Measurements from ENCODE around the gene CWC27. TPM values are rescaled to one million over a fixed set of nuclear protein-coding genes. Genes with fewer than 3 reads are reported as not detected.

Gene CWC27
- total and polyA plus RNA-seq, 2 of the 13 experiments (the other 11 are each of a cell fraction or from before 2014, with no cell fraction given): 21.1 to 25.7 TPM

DNA sequence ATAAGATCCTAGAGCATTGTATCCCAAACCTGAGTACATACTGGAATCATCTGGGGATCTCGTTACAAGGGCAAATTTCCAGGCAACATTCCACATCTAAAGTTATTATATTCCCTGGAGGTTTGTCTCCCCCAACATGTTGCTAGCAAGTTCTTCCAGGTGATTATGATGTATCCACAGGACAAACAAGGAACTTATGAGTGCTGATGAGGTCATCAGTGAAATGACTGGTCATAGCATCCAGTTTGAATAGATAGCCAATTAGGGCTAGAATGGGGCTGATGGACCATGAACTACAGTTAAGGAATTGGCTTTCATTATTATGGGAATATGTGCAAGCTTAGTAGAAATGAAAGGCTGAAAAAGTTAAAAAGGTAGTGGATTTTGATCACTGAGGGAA lies 115.2 kb downstream of the CWC27 start (continued):
- TF ChIP-seq PATZ1 (CRISPR knock-in tag; IDR thresholded peaks at IDR 0.05): no peak
- TF ChIP-seq, protein P1, sequence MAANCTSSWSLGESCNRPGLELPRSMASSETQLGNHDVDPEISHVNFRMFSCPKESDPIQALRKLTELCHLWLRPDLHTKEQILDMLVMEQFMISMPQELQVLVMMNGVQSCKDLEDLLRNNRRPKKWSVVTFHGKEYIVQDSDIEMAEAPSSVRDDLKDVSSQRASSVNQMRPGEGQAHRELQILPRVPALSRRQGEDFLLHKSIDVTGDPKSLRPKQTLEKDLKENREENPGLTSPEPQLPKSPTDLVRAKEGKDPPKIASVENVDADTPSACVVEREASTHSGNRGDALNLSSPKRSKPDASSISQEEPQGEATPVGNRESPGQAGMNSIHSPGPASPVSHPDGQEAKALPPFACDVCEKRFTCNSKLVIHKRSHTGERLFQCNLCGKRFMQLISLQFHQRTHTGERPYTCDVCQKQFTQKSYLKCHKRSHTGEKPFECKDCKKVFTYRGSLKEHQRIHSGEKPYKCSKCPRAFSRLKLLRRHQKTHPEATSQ (CRISPR knock-in tag; IDR thresholded peaks at IDR 0.05; ENCODE audit: borderline replicate concordance): no peak
- TF ChIP-seq ZNF704 (CRISPR knock-in tag; IDR thresholded peaks at IDR 0.05; ENCODE audit: borderline replicate concordance): no peak

DNA sequence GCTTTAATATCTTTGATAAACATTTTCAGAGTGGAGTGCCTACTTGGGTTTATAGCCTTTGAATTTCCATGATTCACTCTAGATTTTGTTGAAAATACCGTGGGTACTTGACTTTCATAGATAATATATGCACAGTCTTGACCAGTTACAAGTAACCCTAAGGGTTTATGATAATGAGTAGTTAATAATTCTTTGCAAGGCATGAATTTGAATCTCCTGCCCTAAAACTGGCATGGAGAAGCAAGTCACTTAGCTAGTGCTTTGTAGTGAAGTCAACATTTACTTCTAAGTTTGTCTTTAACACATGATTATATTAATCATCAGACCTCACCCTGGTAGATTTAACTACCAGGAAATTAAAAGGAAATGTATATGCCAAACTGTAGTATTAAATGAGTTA lies 115.8 kb downstream of the CWC27 start:
- Histone ChIP-seq H3K9ac (ENCODE audit: insufficient read depth, low read depth, low read length) (no peak overlapping the region), H3K4me1 (ENCODE audit: insufficient read depth, low read length) (no peaks in the 10 kb centered on the region), H3K79me2 (ENCODE audit: insufficient read depth, low read length) (no peaks in the 10 kb centered on the region), H4K20me1 (ENCODE audit: insufficient read depth, low read length) (no peaks in the 10 kb centered on the region), H3K27me3 (ENCODE audit: control insufficient read depth in 1 of 2, insufficient read depth in 2 of 2, low read length in 2 of 2) (no peaks in the 10 kb centered on the region; a peak in 1 of 5 replicates), H3K9me3 (ENCODE audit: low read length) (no peaks in the 10 kb centered on the region), H2AFZ (ENCODE audit: low read length) (no peak overlapping the region), H3K4me3 (replicated peaks in 1 of 3; ENCODE audit: insufficient read depth in 1 of 3, low read depth in 2 of 3, low read length in 3 of 3) (no peak overlapping the region), H3K27ac (ENCODE audit: extremely low read length, insufficient read depth, low read length) (no peak overlapping the region), H3K36me3 (replicated peaks in 1 of 2; ENCODE audit: control insufficient read depth in 1 of 2, insufficient read depth in 2 of 2, low read length in 2 of 2) (no peaks in the 10 kb centered on the region), H3K4me2 (ENCODE audit: low read depth, low read length) (no peak overlapping the region)
- no peak for FAIRE-seq
- ChIA-PET CTCF (ENCODE audit: low intra/inter-chr PET ratio, low total read pairs) (no interaction called here), POLR2A (no interaction called here)
- intact Hi-C loops (cut with micrococcal nuclease; ENCODE audit: unreplicated experiment) (no loop called here), in situ Hi-C loops (cut with HindIII; ENCODE audit: extremely low pct_ligation_motif_present, low pct_unique_long_range_greater_than_20kb) (no loop called here)
- no peak for ATAC-seq
- BruUV-seq (replicated peaks): no TSS peak
- 89% methylated on average over 1 of the region's 1 CpG for WGBS (ENCODE audit: low lambda C conversion rate)
- DNase-seq (ENCODE audit: low spot score): no peak
- TF ChIP-seq, protein P2, sequence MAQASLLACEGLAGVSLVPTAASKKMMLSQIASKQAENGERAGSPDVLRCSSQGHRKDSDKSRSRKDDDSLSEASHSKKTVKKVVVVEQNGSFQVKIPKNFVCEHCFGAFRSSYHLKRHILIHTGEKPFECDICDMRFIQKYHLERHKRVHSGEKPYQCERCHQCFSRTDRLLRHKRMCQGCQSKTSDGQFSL (CRISPR knock-in tag; IDR thresholded peaks at IDR 0.05): no peak
- TF ChIP-seq, protein P3, sequence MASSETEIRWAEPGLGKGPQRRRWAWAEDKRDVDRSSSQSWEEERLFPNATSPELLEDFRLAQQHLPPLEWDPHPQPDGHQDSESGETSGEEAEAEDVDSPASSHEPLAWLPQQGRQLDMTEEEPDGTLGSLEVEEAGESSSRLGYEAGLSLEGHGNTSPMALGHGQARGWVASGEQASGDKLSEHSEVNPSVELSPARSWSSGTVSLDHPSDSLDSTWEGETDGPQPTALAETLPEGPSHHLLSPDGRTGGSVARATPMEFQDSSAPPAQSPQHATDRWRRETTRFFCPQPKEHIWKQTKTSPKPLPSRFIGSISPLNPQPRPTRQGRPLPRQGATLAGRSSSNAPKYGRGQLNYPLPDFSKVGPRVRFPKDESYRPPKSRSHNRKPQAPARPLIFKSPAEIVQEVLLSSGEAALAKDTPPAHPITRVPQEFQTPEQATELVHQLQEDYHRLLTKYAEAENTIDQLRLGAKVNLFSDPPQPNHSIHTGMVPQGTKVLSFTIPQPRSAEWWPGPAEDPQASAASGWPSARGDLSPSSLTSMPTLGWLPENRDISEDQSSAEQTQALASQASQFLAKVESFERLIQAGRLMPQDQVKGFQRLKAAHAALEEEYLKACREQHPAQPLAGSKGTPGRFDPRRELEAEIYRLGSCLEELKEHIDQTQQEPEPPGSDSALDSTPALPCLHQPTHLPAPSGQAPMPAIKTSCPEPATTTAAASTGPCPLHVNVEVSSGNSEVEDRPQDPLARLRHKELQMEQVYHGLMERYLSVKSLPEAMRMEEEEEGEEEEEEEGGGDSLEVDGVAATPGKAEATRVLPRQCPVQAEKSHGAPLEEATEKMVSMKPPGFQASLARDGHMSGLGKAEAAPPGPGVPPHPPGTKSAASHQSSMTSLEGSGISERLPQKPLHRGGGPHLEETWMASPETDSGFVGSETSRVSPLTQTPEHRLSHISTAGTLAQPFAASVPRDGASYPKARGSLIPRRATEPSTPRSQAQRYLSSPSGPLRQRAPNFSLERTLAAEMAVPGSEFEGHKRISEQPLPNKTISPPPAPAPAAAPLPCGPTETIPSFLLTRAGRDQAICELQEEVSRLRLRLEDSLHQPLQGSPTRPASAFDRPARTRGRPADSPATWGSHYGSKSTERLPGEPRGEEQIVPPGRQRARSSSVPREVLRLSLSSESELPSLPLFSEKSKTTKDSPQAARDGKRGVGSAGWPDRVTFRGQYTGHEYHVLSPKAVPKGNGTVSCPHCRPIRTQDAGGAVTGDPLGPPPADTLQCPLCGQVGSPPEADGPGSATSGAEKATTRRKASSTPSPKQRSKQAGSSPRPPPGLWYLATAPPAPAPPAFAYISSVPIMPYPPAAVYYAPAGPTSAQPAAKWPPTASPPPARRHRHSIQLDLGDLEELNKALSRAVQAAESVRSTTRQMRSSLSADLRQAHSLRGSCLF (CRISPR knock-in tag; IDR thresholded peaks at IDR 0.05; ENCODE audit: borderline replicate concordance): no peak
- no peak for TF ChIP-seq EHMT2 (IDR thresholded peaks at IDR 0.05; ENCODE audit: borderline replicate concordance, low read depth, low read length)
- no peak for TF ChIP-seq FOXP1 (IDR thresholded peaks at IDR 0.05)
- no peak for TF ChIP-seq FOXP1 (CRISPR knock-in tag; IDR thresholded peaks at IDR 0.05)
- TF ChIP-seq ZNF550 (CRISPR knock-in tag; IDR thresholded peaks at IDR 0.05; ENCODE audit: borderline replicate concordance): no peak
- no peak for TF ChIP-seq SMARCC2 (IDR thresholded peaks at IDR 0.05)
